ENCODE results near the gene TBL3. TPM values are rescaled to one million over a fixed set of nuclear protein-coding genes. Genes with fewer than 3 reads are reported as not detected.
A peak's percentile ranks its signal among the peaks of the same experiment; 100 is the strongest.
"Not testable (repeated sequence)": the region's sequence is repeated elsewhere in the genome, so short reads cannot be mapped to it uniquely, and the experiment has no call there.

The TBL3 gene
- total RNA-seq, 1 experiment from 2014 or later: 68.0 TPM

DNA sequence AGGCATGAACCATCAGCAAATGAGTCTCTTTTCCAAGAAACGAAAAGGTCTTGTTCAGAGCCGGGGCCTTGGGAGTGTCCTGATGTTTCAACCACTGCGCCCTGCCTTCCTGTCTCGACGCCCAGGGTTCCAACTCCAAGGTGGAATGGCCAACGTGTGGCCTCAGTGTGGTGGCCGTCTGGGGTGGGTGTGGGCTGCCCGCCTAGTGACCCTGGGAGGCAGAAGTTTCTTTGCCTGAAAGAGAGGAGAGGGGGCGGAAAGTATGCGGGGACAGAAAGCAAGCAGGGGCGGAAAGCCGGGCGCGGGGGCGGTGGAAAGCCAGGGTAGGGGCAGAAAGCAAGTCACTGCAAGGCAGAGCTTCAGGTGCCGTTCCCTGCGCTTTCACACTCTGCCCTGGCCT lies 32.9 kb upstream of the TBL3 start:
- H3K4me3 ChIP-seq: no peak overlapping the region
- H3K27me3 ChIP-seq (replicated peaks): no peaks in the 10 kb centered on the region
- H3K36me3 ChIP-seq: peaks cover 19% of the 10 kb centered on the region

GRCh38 chr16:1939833-1940232 lies 32.0 kb upstream of the TBL3 start:
- Histone ChIP-seq H3K36me3 (peaks cover 19% of the 10 kb centered on the region), H3K4me1 (replicated peaks) (peaks cover 17% of the 10 kb centered on the region)
- not testable (repeated sequence) for H3K27ac ChIP-seq; DNase-seq (ENCODE audit: low read depth in 1 of 2, low spot score in 2 of 2); H3K9me3 ChIP-seq (replicated peaks); H3K4me3 ChIP-seq; H3K27me3 ChIP-seq (replicated peaks)

More for the DNA sequence above, 32.9 kb upstream of the TBL3 start:
- no peak for DNase-seq (ENCODE audit: low read depth in 1 of 2, low spot score in 2 of 2)
- Histone ChIP-seq H3K27ac (no peak overlapping the region), H3K9me3 (replicated peaks) (no peaks in the 10 kb centered on the region), H3K4me1 (replicated peaks) (peaks cover 17% of the 10 kb centered on the region)

GRCh38 chr16:1940273-1941161 lies 31.3 kb upstream of the TBL3 start:
- Histone ChIP-seq H3K4me3 (no peak overlapping the region), H3K4me1 (replicated peaks) (peaks cover 15% of the 10 kb centered on the region), H3K27me3 (replicated peaks) (no peaks in the 10 kb centered on the region), H3K36me3 (peaks cover 19% of the 10 kb centered on the region), H3K9me3 (replicated peaks) (no peaks in the 10 kb centered on the region), H3K27ac (no peak overlapping the region)
- no peak for DNase-seq (ENCODE audit: low read depth in 1 of 2, low spot score in 2 of 2)

GRCh38 chr16:1941162-1942046 lies 30.4 kb upstream of the TBL3 start:
- peaks cover 19% of the 10 kb centered on the region for H3K36me3 ChIP-seq
- no peaks in the 10 kb centered on the region for H3K27me3 ChIP-seq (replicated peaks)
- H3K4me1 ChIP-seq (replicated peaks): peaks cover 14% of the 10 kb centered on the region
- H3K4me3 ChIP-seq: no peak overlapping the region
- no peaks in the 10 kb centered on the region for H3K9me3 ChIP-seq (replicated peaks)
- H3K27ac ChIP-seq: no peak overlapping the region
- DNase-seq (ENCODE audit: low read depth in 1 of 2, low spot score in 2 of 2): no peak

GRCh38 chr16:1942047-1942809 lies 29.6 kb upstream of the TBL3 start:
- H3K27ac ChIP-seq: no peak overlapping the region
- H3K4me3 ChIP-seq: peak overlapping the region; percentile 64
- no peak for DNase-seq (ENCODE audit: low read depth in 1 of 2, low spot score in 2 of 2)
- peaks cover 19% of the 10 kb centered on the region for H3K36me3 ChIP-seq
- no peaks in the 10 kb centered on the region for H3K9me3 ChIP-seq (replicated peaks)
- peaks cover 14% of the 10 kb centered on the region for H3K4me1 ChIP-seq (replicated peaks)
- H3K27me3 ChIP-seq (replicated peaks): no peaks in the 10 kb centered on the region

DNA sequence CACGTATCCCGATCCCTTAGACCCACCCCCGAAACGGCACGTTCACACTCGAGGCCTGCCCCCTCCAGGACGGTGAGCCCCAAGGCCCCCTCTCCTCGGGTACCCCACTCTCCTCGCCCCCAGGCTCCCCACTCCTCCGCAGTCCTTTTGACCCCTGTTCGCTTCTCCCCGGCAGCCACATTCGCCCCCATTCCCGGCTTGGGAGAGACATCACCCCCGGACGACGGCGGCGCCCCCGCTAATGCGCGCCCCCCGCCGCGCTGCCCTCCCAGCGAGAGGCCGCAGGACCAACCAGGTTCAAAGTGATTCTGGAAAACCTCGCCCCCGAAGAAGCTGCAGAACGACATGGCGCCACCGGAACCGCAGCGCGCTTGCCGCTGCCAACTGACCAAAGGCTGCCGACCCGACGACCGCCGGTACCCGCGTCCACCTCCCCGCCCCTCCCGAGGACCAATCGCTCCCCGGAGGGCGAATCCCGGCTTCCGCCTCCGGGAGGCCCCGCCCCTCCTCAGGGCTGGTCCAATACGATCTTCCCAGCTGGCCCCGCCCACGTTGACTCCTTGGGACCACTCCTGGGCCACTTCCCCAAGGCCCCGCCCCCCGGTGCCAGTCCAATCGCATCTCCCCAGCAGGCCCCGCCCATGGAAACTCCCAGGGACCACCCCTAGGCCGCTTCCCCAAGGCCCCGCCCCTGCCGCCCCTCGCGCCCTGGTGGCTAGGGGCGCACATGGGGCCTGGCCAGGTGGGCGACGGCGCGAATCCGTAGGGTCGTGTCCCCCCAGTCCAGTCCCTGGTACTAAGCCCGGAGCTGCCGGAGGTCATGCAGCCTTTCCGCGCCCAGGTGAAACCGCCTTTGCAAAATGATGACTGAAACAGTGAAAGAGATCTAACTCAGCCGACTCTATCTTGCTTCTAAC lies 28.8 kb upstream of the TBL3 start, which contains the start of gene MSRB1:
TSS of gene MSRB1 (minus strand) at position 390 of the 917 bp plus-strand sequence. CDS start at position 347, 43 bp downstream.
- H3K4me3 ChIP-seq: peak within 1 kb of the TSS; percentile 64
- no peaks in the 10 kb centered on the region for H3K27me3 ChIP-seq (replicated peaks)
- H3K36me3 ChIP-seq: peaks cover 16% of the 10 kb centered on the region
- H3K9me3 ChIP-seq (replicated peaks): no peaks in the 10 kb centered on the region
- DNase-seq (ENCODE audit: low read depth in 1 of 2, low spot score in 2 of 2): peak; percentile 95 to 100
- H3K27ac ChIP-seq: no peak within 1 kb of the TSS
- H3K4me1 ChIP-seq (replicated peaks): peaks cover 14% of the 10 kb centered on the region

GRCh38 chr16:1944612-1945199 lies 27.1 kb upstream of the TBL3 start:
- Histone ChIP-seq H3K4me3 (no peak overlapping the region), H3K9me3 (replicated peaks) (no peaks in the 10 kb centered on the region), H3K36me3 (peaks cover 6% of the 10 kb centered on the region; the same call in 1 of the 2 replicates), H3K27ac (no peak overlapping the region), H3K4me1 (replicated peaks) (peaks cover 14% of the 10 kb centered on the region), H3K27me3 (replicated peaks) (no peaks in the 10 kb centered on the region)
- DNase-seq (ENCODE audit: low read depth in 1 of 2, low spot score in 2 of 2): no peak

- DNase-seq (ENCODE audit: low read depth in 1 of 2, low spot score in 2 of 2): no peak
- Histone ChIP-seq H3K4me3 (no peak overlapping the region), H3K9me3 (replicated peaks) (no peaks in the 10 kb centered on the region), H3K4me1 (replicated peaks) (peaks cover 14% of the 10 kb centered on the region), H3K36me3 (peaks cover under 1% of the 10 kb centered on the region; the same call in 1 of the 2 replicates), H3K27me3 (replicated peaks) (no peaks in the 10 kb centered on the region), H3K27ac (no peak overlapping the region)
Measured at GRCh38 chr16:1945559-1946391, 26.1 kb upstream of the TBL3 start.

DNA sequence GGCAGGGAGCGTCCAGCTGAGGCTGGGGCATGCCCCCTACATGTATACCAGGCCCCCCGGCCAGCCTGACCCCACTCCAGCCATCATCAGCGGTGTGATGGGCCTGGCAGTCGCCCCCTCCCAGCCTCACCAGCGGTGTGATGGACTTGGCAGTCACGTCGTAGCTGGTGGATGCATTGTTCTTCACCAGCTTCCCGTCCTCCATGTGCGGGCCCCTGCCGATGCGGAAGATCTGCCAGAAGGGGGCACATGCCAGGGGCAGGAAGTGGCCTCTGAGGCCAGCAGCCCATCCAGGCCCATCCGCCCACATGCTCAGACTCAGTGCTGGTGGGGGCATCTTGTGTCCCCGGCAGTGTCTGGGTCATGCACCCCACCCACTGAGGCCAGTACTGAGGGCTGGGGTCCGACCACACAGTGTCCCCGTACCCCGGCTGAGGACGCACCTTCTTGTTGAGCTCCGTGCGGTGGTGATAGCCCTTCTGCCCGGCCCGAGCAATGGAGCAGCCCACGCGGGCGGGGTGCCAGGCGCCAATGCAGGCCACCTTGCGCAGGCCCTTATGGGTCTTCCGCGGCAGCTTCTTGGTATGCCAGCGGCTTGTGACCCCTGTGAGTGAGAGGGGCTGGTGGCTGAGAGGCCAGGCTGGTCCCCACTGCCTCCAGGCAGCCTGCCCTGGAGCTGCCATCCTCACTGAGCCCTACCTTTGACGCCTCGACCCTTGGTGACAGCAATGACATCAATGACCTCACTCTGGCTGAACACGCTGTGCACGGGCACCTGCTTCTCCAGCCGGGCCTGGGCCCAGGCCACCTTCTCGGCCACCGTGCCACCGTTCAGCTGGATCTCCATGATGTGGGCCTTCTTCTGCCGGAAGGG lies 25.1 kb upstream of the TBL3 start:
- Histone ChIP-seq H3K27ac (no peak overlapping the region), H3K4me1 (replicated peaks) (peaks cover 14% of the 10 kb centered on the region), H3K36me3 (no peaks in the 10 kb centered on the region), H3K27me3 (replicated peaks) (no peaks in the 10 kb centered on the region), H3K4me3 (no peak overlapping the region), H3K9me3 (replicated peaks) (no peaks in the 10 kb centered on the region)
- DNase-seq (ENCODE audit: low read depth in 1 of 2, low spot score in 2 of 2): no peak

GRCh38 chr16:1947369-1947670 lies 24.5 kb upstream of the TBL3 start:
- no peaks in the 10 kb centered on the region for H3K27me3 ChIP-seq (replicated peaks)
- H3K27ac ChIP-seq: no peak overlapping the region
- H3K4me1 ChIP-seq (replicated peaks): peaks cover 9% of the 10 kb centered on the region
- no peak overlapping the region for H3K4me3 ChIP-seq
- no peaks in the 10 kb centered on the region for H3K36me3 ChIP-seq
- no peak for DNase-seq (ENCODE audit: low read depth in 1 of 2, low spot score in 2 of 2)
- no peaks in the 10 kb centered on the region for H3K9me3 ChIP-seq (replicated peaks)

DNA sequence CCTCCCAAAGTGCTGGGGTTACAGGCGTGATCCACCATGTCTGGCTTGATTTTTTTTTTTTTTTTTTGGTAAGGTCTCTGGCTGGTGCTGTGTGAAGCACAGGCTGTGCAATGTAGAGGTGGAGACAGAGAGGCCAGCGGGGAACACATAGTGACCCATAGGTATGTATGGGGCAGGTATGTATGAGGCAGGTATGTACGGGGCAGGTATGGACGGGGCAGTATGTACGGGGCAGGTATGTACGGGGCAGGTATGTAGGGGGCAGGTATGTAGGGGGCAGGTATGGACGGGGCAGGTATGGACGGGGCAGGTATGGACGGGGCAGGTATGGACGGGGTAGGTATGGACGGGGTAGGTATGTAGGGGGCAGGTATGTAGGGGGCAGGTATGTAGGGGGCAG lies 22.3 kb upstream of the TBL3 start:
- no peaks in the 10 kb centered on the region for H3K9me3 ChIP-seq (replicated peaks)
- no peak for DNase-seq (ENCODE audit: low read depth in 1 of 2, low spot score in 2 of 2)
- H3K4me1 ChIP-seq (replicated peaks): no peaks in the 10 kb centered on the region
- no peak overlapping the region for H3K27ac ChIP-seq
- H3K4me3 ChIP-seq: no peak overlapping the region
- no peaks in the 10 kb centered on the region for H3K36me3 ChIP-seq
- no peaks in the 10 kb centered on the region for H3K27me3 ChIP-seq (replicated peaks)

Measured in SJSA1 (cell line).